Naive thymus-derived CD4-positive, alpha-beta T cell (primary cell): ENCODE data around the gene NPLOC4. TPM values are rescaled to one million over a fixed set of nuclear protein-coding genes. Genes with fewer than 3 reads are reported as not detected.
A peak's percentile ranks its signal among the peaks of the same experiment; 100 is the strongest.

ENCODE experiments used
- ATAC-seq: fragments of 150-1000 bp; cut with Tn5 transposase; 2 replicates; pipeline ENCODE4 v1.10.0; 2021; ENCODE audit warnings: mild to moderate bottlenecking, moderate library complexity
- CTCF ChIA-PET: fragments of 350-600 bp; sonication (Branson Sonifier 250); formaldehyde crosslinking; loops from one replicate; lab custom pipeline; 2021; ENCODE audit warnings: antibody characterized with exemption; lab: Charles Lee
- POLR2A ChIA-PET: fragments of 350-600 bp; sonication (Branson Sonifier 250); formaldehyde crosslinking; loops from one replicate; lab custom pipeline; 2021; ENCODE audit warnings: antibody characterized with exemption, inconsistent platforms; lab: Charles Lee
- DNase-seq, 9 donors: peaks; one replicate each; pipeline versions ENCODE4 v3.0.0 to v3.0.0-alpha.2; 2020 to 2022; ENCODE audit warnings: mixed read lengths in 1 of 9
- H3K27ac ChIP-seq: one replicate; pipeline ENCODE4 v1.7.0; 2013; ENCODE audit warnings: mild to moderate bottlenecking, low read depth, low read length, moderate library complexity
- H3K27me3 ChIP-seq, 2 donors: one replicate each; pipeline ENCODE4 v1.7.0; 2013; ENCODE audit warnings: low read length in 2 of 2, mild to moderate bottlenecking in 2 of 2, moderate library complexity in 2 of 2; ENCODE audit not compliant: control insufficient read depth in 2 of 2, insufficient read depth in 2 of 2
- H3K36me3 ChIP-seq, 3 experiments: 1 replicate in 2 of 3; 2 replicates in 1 of 3; pipeline ENCODE4 v1.7.0; 2013; ENCODE audit warnings: low read length in 3 of 3, mild to moderate bottlenecking in 3 of 3, moderate library complexity in 1 of 3; ENCODE audit not compliant: insufficient read depth in 3 of 3, control insufficient read depth in 2 of 3
- H3K4me1 ChIP-seq, 2 donors: one replicate each; pipeline ENCODE4 v1.7.0; 2013; ENCODE audit warnings: low read length in 2 of 2, mild to moderate bottlenecking in 2 of 2, moderate library complexity in 1 of 2; ENCODE audit not compliant: control insufficient read depth in 2 of 2, insufficient read depth in 2 of 2
- H3K4me3 ChIP-seq: 2 replicates; pipeline ENCODE4 v1.7.0; 2013; ENCODE audit warnings: mild to moderate bottlenecking, low read length
- H3K9me3 ChIP-seq, 3 experiments: 1 replicate in 2 of 3; 2 replicates in 1 of 3; pipeline ENCODE4 v1.7.0; 2013; ENCODE audit warnings: low read length in 3 of 3; ENCODE audit not compliant: control insufficient read depth in 2 of 3
- H3K27ac Mint-ChIP-seq, 9 donors: one replicate each; pipeline ENCODE4 v1.8.0; 2020 to 2022; ENCODE audit warnings: mixed read lengths in 9 of 9, mild to moderate bottlenecking in 8 of 9, moderate library complexity in 5 of 9, inconsistent platforms in 2 of 9
- H3K27me3 Mint-ChIP-seq, 5 donors: one replicate each; pipeline ENCODE4 v1.8.0; 2021 to 2022; ENCODE audit warnings: mixed read lengths in 5 of 5, mild to moderate bottlenecking in 1 of 5
- H3K36me3 Mint-ChIP-seq, 5 donors: one replicate each; pipeline ENCODE4 v1.8.0; 2020 to 2022; ENCODE audit warnings: mixed read lengths in 5 of 5, mild to moderate bottlenecking in 3 of 5, inconsistent platforms in 1 of 5
- H3K4me1 Mint-ChIP-seq, 7 donors: one replicate each; pipeline ENCODE4 v1.8.0; 2020 to 2022; ENCODE audit warnings: mixed read lengths in 7 of 7, mild to moderate bottlenecking in 3 of 7, inconsistent platforms in 1 of 7
- H3K4me3 Mint-ChIP-seq, 10 donors: one replicate each; pipeline ENCODE4 v1.8.0; 2020 to 2022; ENCODE audit warnings: mild to moderate bottlenecking in 10 of 10, mixed read lengths in 10 of 10, moderate library complexity in 6 of 10, inconsistent platforms in 2 of 10
- H3K9me3 Mint-ChIP-seq, 11 donors: one replicate each; pipeline ENCODE4 v1.8.0; 2020 to 2022; ENCODE audit warnings: mixed read lengths in 11 of 11, mild to moderate bottlenecking in 4 of 11, inconsistent platforms in 1 of 11, moderate library complexity in 1 of 11
- intact Hi-C, 2 donors: fragments of 100-400 bp; cut with micrococcal nuclease; formaldehyde crosslinking; loops; one replicate each; pipeline ENCODE4 v1.15.1; 2023
- polyA plus RNA-seq, 2 donors: library from polyadenylated mRNA; unstranded; fragments of 300-500 nt; fragmentation: Illumina TruSeq; gene quantifications; one replicate each; pipeline ENCODE4 v1.2.3, GENCODE V29; 2021
- total RNA-seq, 6 experiments: library from RNA in 5 of 6; stranded (reverse) in 5 of 6; gene quantifications; 1 replicate in 5 of 6; 2 replicates in 1 of 6; pipeline ENCODE4 v1.2.3 and lab custom pipeline; 2021 to 2026

NPLOC4 gene
- total and polyA plus RNA-seq, 7 experiments from 2014 or later: 47.8 to 125 (median 84.2) TPM

DNA sequence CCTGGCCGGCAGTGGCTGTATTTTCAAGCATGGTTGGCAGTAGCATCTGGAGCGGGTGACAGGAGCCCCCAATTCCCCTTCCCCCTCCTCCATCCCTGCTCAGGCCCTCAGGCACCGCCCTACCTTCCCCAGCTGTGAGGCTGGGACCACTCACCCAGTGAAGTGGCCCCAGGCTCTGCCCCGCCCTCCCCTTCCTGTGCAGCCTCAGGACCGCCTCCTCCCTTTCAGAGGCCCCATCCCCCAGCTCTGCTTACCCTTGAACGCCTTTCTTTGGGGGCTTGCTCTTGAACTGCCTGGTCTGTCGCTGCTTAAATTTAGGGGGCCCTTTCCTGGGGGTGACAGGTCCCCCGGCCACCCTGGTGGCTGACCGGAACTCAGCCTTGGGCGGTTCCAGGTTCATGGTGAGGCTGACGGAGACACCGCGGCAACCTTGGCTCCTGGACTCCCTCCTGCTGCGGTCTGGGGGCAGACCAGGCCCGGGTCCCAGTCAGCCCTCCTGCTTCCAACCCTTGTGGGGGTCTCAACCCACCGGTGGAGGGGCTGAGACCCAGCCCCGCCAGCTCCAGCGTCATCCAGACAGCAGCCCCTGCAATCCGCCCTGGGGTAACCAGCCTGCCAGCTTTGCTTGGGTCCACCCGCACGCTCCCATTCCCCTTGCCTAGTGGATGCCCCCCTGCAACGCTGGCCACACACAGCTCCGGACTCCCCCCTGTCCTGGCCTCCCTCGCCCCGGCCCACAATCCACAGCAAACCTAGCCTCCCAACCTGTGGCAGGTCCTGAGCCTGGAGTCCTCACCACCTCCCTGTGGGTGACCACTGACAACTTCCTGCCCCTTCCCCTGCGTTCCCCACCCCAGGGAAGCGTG is 16.2 kb upstream of the NPLOC4 start:
- peaks cover 0 to 11% (median 0%) of the 10 kb centered on the region in 3 experiments for H3K9me3 ChIP-seq
- ChIA-PET POLR2A (interaction anchor here (0.6 to 2.0 kb wide), 3 partner anchors 10 to 1178 kb away, joined by 3 to 8 read pairs (median 3); no protein-coding TSS in a partner anchor), CTCF (no interaction called here)
- Mint-ChIP-seq H3K9me3 (peaks cover 0 to 14% (median 0%) of the 10 kb centered on the region in 11 donors), H3K4me3 (peak overlapping the region; percentile 44 to 93 (median 72)), H3K36me3 (peaks cover 0 to 6% (median 0%) of the 10 kb centered on the region in 5 donors), H3K4me1 (peaks cover 8 to 32% (median 20%) of the 10 kb centered on the region in 7 donors), H3K27me3 (peaks cover 4 to 22% (median 15%) of the 10 kb centered on the region in 5 donors), H3K27ac (peak overlapping the region in 8 of 9 donors; percentile 9 to 89 (median 64))
- H3K4me3 ChIP-seq: no peak overlapping the region
- DNase-seq (peak in 1 of 9 donors; percentile 38), ATAC-seq (peak; percentile 52)
- intact Hi-C loops: no loop called here
- H3K36me3 ChIP-seq: no peaks in the 10 kb centered on the region
- no peak overlapping the region for H3K27ac ChIP-seq
- peaks cover 0 to 8% of the 10 kb centered on the region in 2 donors for H3K27me3 ChIP-seq
- peaks cover 0 to 5% of the 10 kb centered on the region in 2 donors for H3K4me1 ChIP-seq

DNA sequence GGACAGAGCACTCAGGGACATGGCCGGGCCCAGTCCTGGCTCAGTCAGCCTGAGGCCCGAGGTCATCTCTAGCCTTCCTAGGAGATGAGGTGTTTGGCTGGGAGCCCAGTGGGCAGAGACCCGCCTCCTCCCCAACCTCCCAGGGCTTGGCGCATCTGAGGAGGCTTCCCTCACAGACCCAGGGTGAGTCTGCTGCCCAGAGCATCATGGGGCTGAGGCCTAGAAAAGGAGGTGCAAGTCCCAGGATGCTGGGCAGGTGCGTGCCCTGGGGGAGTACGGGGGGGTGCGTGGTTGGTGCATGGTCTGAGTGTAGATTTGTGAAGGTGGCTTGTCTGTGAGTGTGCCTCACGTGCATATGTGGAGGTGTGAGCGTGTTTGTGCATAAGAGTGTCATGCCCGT is 14.8 kb upstream of the NPLOC4 start:
- Mint-ChIP-seq H3K9me3 (peaks cover 0 to 14% (median 0%) of the 10 kb centered on the region in 11 donors), H3K4me3 (peak overlapping the region in 5 of 10 donors; percentile 27 to 56 (median 39)), H3K4me1 (peaks cover 8 to 24% (median 17%) of the 10 kb centered on the region in 7 donors), H3K27ac (peak overlapping the region in 1 of 9 donors; percentile 23), H3K36me3 (peaks cover 0 to 6% (median 0%) of the 10 kb centered on the region in 5 donors), H3K27me3 (peaks cover 4 to 26% (median 15%) of the 10 kb centered on the region in 5 donors)
- no peaks in the 10 kb centered on the region for H3K36me3 ChIP-seq
- peaks cover 0 to 11% (median 0%) of the 10 kb centered on the region in 3 experiments for H3K9me3 ChIP-seq
- H3K27me3 ChIP-seq: peaks cover 0 to 8% of the 10 kb centered on the region in 2 donors
- H3K4me1 ChIP-seq: peaks cover 0 to 5% of the 10 kb centered on the region in 2 donors
- H3K27ac ChIP-seq: no peak overlapping the region
- no peak overlapping the region for H3K4me3 ChIP-seq
- no peak for DNase-seq
- no peak for ATAC-seq
- intact Hi-C loops: no loop called here
- ChIA-PET POLR2A (no interaction called here), CTCF (no interaction called here)

DNA sequence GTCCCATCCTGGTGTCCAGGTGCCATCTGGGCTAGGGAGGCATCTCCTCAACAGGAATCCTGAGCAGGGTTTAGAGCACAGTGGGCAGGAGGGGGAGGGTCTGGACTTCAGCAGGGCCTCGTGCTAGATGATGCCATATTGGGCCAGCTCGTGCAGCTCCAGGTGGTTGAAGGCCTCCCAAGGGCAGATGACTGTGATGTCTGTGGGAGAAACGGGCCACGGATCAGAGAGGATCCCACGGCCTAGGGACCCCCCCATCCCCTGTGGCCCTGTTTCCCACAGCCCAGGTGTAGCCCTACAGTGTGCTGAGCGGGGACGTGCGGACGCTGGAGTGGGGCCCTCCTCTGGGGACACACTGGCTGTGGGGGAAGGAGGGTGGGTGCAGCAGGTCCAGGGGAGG is 14.0 kb upstream of the NPLOC4 start:
- Mint-ChIP-seq H3K9me3 (peaks cover 0 to 14% (median 0%) of the 10 kb centered on the region in 11 donors), H3K36me3 (peaks cover 0 to 6% (median 0%) of the 10 kb centered on the region in 5 donors), H3K27ac (no peak overlapping the region), H3K4me3 (no peak overlapping the region), H3K27me3 (peaks cover 4 to 27% (median 15%) of the 10 kb centered on the region in 5 donors), H3K4me1 (peaks cover 8 to 24% (median 16%) of the 10 kb centered on the region in 7 donors)
- DNase-seq (no peak), ATAC-seq (no peak)
- ChIA-PET POLR2A (no interaction called here), CTCF (no interaction called here)
- peaks cover 0 to 5% of the 10 kb centered on the region in 2 donors for H3K4me1 ChIP-seq
- intact Hi-C loops: no loop called here
- no peak overlapping the region for H3K4me3 ChIP-seq
- H3K27me3 ChIP-seq: peaks cover 0 to 8% of the 10 kb centered on the region in 2 donors
- H3K36me3 ChIP-seq: no peaks in the 10 kb centered on the region
- H3K9me3 ChIP-seq: peaks cover 0 to 11% (median 0%) of the 10 kb centered on the region in 3 experiments
- H3K27ac ChIP-seq: no peak overlapping the region

DNA sequence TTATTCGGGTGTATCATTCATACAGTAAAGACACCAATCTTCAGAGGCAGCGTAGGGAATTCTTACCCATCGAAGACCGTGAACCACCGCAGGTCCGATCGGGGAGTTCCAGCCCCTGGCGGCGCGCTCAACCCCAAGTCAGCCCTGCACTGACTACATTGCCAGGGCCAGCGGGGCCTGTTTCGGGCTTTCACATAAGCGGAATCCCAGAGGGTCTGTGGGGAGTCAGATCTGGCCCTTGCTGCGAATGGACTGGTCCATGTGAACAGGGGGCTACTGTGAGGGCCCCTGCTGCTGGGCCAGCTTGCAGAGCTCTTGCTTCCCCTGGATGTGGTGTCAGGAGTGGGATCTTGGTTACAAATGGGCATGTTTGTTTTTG is 11.8 kb upstream of the NPLOC4 start:
- Mint-ChIP-seq H3K27ac (no peak overlapping the region), H3K9me3 (peaks cover 0 to 14% (median 0%) of the 10 kb centered on the region in 11 donors), H3K36me3 (peaks cover 0 to 6% (median 0%) of the 10 kb centered on the region in 5 donors), H3K27me3 (peaks cover 4 to 27% (median 15%) of the 10 kb centered on the region in 5 donors), H3K4me3 (no peak overlapping the region), H3K4me1 (peaks cover 7 to 17% (median 9%) of the 10 kb centered on the region in 7 donors)
- Histone ChIP-seq H3K36me3 (no peaks in the 10 kb centered on the region), H3K4me3 (no peak overlapping the region), H3K4me1 (peaks cover 0 to 5% of the 10 kb centered on the region in 2 donors), H3K27ac (no peak overlapping the region), H3K9me3 (peaks cover 0 to 11% (median 0%) of the 10 kb centered on the region in 3 experiments), H3K27me3 (peaks cover 0 to 8% of the 10 kb centered on the region in 2 donors)
- ChIA-PET POLR2A (interaction anchor here (1.0 kb wide), 1 partner anchor 14 kb away, joined by 3 read pairs; no protein-coding TSS in a partner anchor), CTCF (no interaction called here)
- intact Hi-C loops: no loop called here
- ATAC-seq (no peak), DNase-seq (no peak)

DNA sequence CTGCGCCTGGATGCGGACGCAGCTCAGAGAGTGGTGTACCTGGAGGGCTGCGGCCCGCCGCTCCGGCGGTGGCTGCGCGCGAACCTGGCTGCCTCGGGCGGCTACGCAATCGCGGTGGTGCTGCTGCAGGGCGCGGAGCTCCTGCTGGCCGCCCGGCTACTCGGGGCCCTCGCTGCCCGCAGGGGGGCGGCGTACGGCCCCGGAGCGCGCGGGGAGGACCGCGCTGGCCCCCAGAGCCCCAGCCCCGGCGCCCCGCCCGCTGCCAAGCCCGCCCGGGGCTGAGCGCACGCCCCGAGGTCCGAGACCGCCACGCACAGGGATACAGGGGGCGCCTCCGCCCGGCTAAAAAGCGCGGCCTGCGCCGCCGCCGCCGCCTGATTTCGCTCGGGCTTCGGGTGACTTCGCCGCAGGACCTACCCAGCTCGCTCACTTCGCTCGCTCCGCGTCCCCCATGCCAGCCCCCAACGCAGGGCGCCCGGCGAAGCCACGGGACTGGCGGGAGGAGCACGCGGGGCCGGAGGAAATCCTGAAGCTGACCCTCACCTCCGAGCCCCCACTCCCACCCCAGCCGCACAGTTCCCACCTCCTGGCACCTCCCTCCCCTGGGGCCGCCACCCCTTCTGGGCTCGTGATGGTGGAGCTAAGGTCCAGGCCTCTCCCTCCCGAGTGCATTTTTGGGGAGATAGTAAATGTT is 11.2 kb upstream of the NPLOC4 start:
- no peak for DNase-seq
- Histone ChIP-seq H3K9me3 (peaks cover 0 to 11% (median 0%) of the 10 kb centered on the region in 3 experiments), H3K4me1 (peaks cover 0 to 2% of the 10 kb centered on the region in 2 donors), H3K27me3 (peaks cover 0 to 4% of the 10 kb centered on the region in 2 donors), H3K4me3 (no peak overlapping the region), H3K36me3 (no peaks in the 10 kb centered on the region), H3K27ac (no peak overlapping the region)
- H3K36me3 Mint-ChIP-seq: peaks cover 0 to 3% (median 0%) of the 10 kb centered on the region in 5 donors
- H3K4me1 Mint-ChIP-seq: peaks cover 2 to 12% (median 4%) of the 10 kb centered on the region in 7 donors
- peaks cover 0 to 14% (median 0%) of the 10 kb centered on the region in 11 donors for H3K9me3 Mint-ChIP-seq
- no peak overlapping the region for H3K4me3 Mint-ChIP-seq
- POLR2A ChIA-PET: interaction anchor here (1.0 kb wide), 1 partner anchor 15 kb away, joined by 3 read pairs; no protein-coding TSS in a partner anchor
- no peak for ATAC-seq
- no peak overlapping the region for H3K27ac Mint-ChIP-seq
- intact Hi-C loops: no loop called here
- peaks cover 4 to 27% (median 15%) of the 10 kb centered on the region in 5 donors for H3K27me3 Mint-ChIP-seq
- CTCF ChIA-PET: no interaction called here

DNA sequence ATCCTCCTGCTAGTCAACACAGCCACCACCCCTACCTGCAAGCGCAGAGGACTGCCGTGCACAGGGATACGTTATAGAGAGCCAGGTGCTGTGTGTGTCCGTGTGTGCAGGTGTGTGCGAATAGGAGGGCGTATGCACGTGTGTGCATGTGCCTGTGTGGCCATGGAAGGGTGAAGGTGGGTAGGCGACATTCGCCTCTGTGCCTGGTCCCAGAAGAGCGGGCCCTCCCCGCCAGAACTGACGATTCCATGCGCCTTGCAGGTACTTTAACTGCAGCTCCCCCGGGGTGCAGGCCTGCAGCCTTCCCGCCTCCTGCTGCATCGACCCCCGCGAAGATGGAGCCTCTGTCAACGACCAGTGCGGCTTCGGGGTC is 10.7 kb upstream of the NPLOC4 start:
- Mint-ChIP-seq H3K9me3 (peaks cover 0 to 14% (median 0%) of the 10 kb centered on the region in 11 donors), H3K36me3 (peaks cover 0 to 3% (median 0%) of the 10 kb centered on the region in 5 donors), H3K27ac (peak overlapping the region in 1 of 9 donors; percentile 23), H3K4me3 (no peak overlapping the region), H3K4me1 (peaks cover 0 to 7% (median 4%) of the 10 kb centered on the region in 7 donors), H3K27me3 (peaks cover 4 to 27% (median 15%) of the 10 kb centered on the region in 5 donors)
- ATAC-seq (no peak), DNase-seq (no peak)
- no peak overlapping the region for H3K4me3 ChIP-seq
- H3K4me1 ChIP-seq: no peaks in the 10 kb centered on the region
- intact Hi-C loops: no loop called here
- ChIA-PET CTCF (no interaction called here), POLR2A (no interaction called here)
- no peaks in the 10 kb centered on the region for H3K36me3 ChIP-seq
- H3K9me3 ChIP-seq: peaks cover 0 to 11% (median 0%) of the 10 kb centered on the region in 3 experiments
- no peak overlapping the region for H3K27ac ChIP-seq
- H3K27me3 ChIP-seq: peaks cover 0 to 4% of the 10 kb centered on the region in 2 donors
